Stimulated activated CD8-positive, alpha-beta memory T cell treated with anti-CD3 and anti-CD28 coated beads, Interleukin-12 subunit alpha, Interleukin-12 subunit beta, amount 100 ng/mL, for 24 hours (primary cell): ENCODE data around the gene CCDC198.

Experiments used
- DNase-seq: peaks from one replicate; pipeline ENCODE4 v3.0.0-alpha.2; 2020; ENCODE audit errors: extremely low read depth

Gene CCDC198

GRCh38 chr14:57493467-57494181, at the start of gene CCDC198:
CCDC198 (minus strand) TSS chr14:57493857; CDS start chr14:57493715, 142 bp downstream.
- DNase-seq = no peak

- no peak for DNase-seq
Observed at GRCh38 chr14:57533214-57533613, 39.6 kb upstream of the CCDC198 start.

- no peak for DNase-seq
Observed at GRCh38 chr14:57530571-57530970, 36.9 kb upstream of the CCDC198 start.

GRCh38 chr14:57526942-57527341, 33.3 kb upstream of the CCDC198 start:
- DNase-seq = no peak

GRCh38 chr14:57519043-57519442, 25.4 kb upstream of the CCDC198 start:
- DNase-seq = no peak

- DNase-seq = no peak
Observed at GRCh38 chr14:57512220-57512619, 18.6 kb upstream of the CCDC198 start.

GRCh38 chr14:57508756-57509155, 15.1 kb upstream of the CCDC198 start:
- DNase-seq = no peak

GRCh38 chr14:57502586-57503254, 9.1 kb upstream of the CCDC198 start:
- DNase-seq = no peak

- no peak for DNase-seq
Observed at GRCh38 chr14:57501039-57501557, 7.4 kb upstream of the CCDC198 start.

- no peak for DNase-seq
Observed at GRCh38 chr14:57498659-57499058, 5.0 kb upstream of the CCDC198 start.

GRCh38 chr14:57498035-57498434, 4.4 kb upstream of the CCDC198 start:
- no peak for DNase-seq

- no peak for DNase-seq
Observed at GRCh38 chr14:57495416-57495815, 1.8 kb upstream of the CCDC198 start.

- no peak for DNase-seq
Observed at GRCh38 chr14:57492859-57493258, 798 bp downstream of the CCDC198 start.

GRCh38 chr14:57491640-57492039, 2.0 kb downstream of the CCDC198 start:
- DNase-seq = no peak

- DNase-seq = no peak
Observed at GRCh38 chr14:57487771-57488170, 5.9 kb downstream of the CCDC198 start.

- DNase-seq = no peak
Observed at GRCh38 chr14:57486767-57487379, 6.8 kb downstream of the CCDC198 start.

- DNase-seq = no peak
Observed at GRCh38 chr14:57485635-57486034, 8.0 kb downstream of the CCDC198 start.

GRCh38 chr14:57482120-57482519, 11.5 kb downstream of the CCDC198 start:
- no peak for DNase-seq

GRCh38 chr14:57480051-57480450, 13.6 kb downstream of the CCDC198 start:
- DNase-seq = no peak

GRCh38 chr14:57479197-57479596, 14.5 kb downstream of the CCDC198 start:
- no peak for DNase-seq

- no peak for DNase-seq
Observed at GRCh38 chr14:57478050-57478449, 15.6 kb downstream of the CCDC198 start.

- no peak for DNase-seq
Observed at GRCh38 chr14:57470909-57471308, 22.7 kb downstream of the CCDC198 start.
